Neuron (in vitro differentiated cells): ENCODE data around the gene RGS7BP.

Source experiments
- H2AFZ ChIP-seq: one replicate; pipeline ENCODE4 v1.6.1; 2013; ENCODE audit warnings: low read depth, mild to moderate bottlenecking, inconsistent platforms, low read length, moderate library complexity
- H3K27me3 ChIP-seq: one replicate; pipeline ENCODE4 v1.6.1; 2013; ENCODE audit warnings: low read length; ENCODE audit not compliant: insufficient read depth
- H3K36me3 ChIP-seq: one replicate; pipeline ENCODE4 v1.6.1; 2013; ENCODE audit warnings: low read length; ENCODE audit not compliant: insufficient read depth
- H3K4me1 ChIP-seq: one replicate; pipeline ENCODE4 v1.6.1; 2013; ENCODE audit warnings: low read length; ENCODE audit not compliant: insufficient read depth
- H3K4me3 ChIP-seq: 2 replicates; pipeline ENCODE4 v1.5.1; 2013; ENCODE audit warnings: mild to moderate bottlenecking, low read length, moderate library complexity
- H3K9me3 ChIP-seq: one replicate; pipeline ENCODE4 v1.6.1; 2013; ENCODE audit warnings: low read length

RGS7BP gene

GRCh38 chr5:64570395-64570996, 64.7 kb downstream of the RGS7BP start:
- H3K27me3 ChIP-seq = no peaks in the 10 kb centered on the region
- H3K4me3 ChIP-seq = no peak overlapping the region
- no peak overlapping the region for H2AFZ ChIP-seq
- H3K9me3 ChIP-seq = no peaks in the 10 kb centered on the region
- H3K36me3 ChIP-seq = no peaks in the 10 kb centered on the region
- H3K4me1 ChIP-seq = no peaks in the 10 kb centered on the region

- H3K36me3 ChIP-seq = no peaks in the 10 kb centered on the region
- no peaks in the 10 kb centered on the region for H3K9me3 ChIP-seq
- H3K4me1 ChIP-seq = no peaks in the 10 kb centered on the region
- H3K4me3 ChIP-seq = no peak overlapping the region
- H3K27me3 ChIP-seq = no peaks in the 10 kb centered on the region
- no peak overlapping the region for H2AFZ ChIP-seq
Measured at GRCh38 chr5:64575561-64575960, 69.7 kb downstream of the RGS7BP start.

DNA sequence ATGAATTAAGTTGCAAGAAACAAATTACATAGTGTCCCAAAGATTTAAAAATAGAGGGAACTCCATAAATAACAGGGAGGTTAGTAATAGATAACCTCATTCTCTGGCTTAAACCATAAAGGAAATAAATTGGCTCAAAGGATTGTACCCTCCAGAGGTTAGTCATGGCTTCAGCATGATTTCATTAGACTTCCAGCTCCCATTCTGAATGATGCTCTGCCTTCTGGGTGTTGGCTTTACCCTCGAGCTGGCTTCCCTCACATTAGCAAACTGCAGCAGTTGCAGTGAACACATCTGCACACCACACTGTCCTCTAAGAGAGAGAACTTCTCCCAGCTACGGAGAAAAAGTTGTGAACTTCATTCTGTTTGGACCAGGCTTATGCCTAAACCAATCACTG, 70.4 kb downstream of the RGS7BP start:
- H3K9me3 ChIP-seq = no peaks in the 10 kb centered on the region
- no peaks in the 10 kb centered on the region for H3K4me1 ChIP-seq
- H3K4me3 ChIP-seq = no peak overlapping the region
- H3K27me3 ChIP-seq = no peaks in the 10 kb centered on the region
- no peak overlapping the region for H2AFZ ChIP-seq
- H3K36me3 ChIP-seq = no peaks in the 10 kb centered on the region

GRCh38 chr5:64585646-64586045, 79.8 kb downstream of the RGS7BP start:
- H3K27me3 ChIP-seq = no peaks in the 10 kb centered on the region
- H3K36me3 ChIP-seq = no peaks in the 10 kb centered on the region
- H2AFZ ChIP-seq = no peak overlapping the region
- no peak overlapping the region for H3K4me3 ChIP-seq
- H3K4me1 ChIP-seq = no peaks in the 10 kb centered on the region
- no peaks in the 10 kb centered on the region for H3K9me3 ChIP-seq

DNA sequence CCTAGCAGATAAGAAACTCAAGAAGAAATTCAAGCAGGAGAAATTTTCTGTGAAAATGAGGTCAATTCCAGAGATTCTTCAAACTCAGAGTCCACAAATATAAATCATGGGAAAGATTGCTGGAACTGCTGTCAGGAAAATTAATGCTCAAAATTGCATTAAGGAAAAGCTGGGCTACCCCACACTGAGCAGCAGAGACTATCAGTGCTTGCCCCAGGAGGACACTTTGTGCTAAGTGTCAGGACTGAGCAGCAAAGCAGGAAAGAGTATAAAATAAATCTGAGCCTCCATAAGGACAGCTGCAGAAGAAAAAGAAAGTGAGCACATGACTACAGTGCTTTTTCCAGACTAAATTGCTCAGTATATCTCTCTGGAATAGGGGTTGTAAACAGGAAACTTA, 81.6 kb downstream of the RGS7BP start:
- no peak overlapping the region for H3K4me3 ChIP-seq
- H3K4me1 ChIP-seq = no peaks in the 10 kb centered on the region
- H3K36me3 ChIP-seq = no peaks in the 10 kb centered on the region
- no peaks in the 10 kb centered on the region for H3K27me3 ChIP-seq
- H2AFZ ChIP-seq = no peak overlapping the region
- H3K9me3 ChIP-seq = no peaks in the 10 kb centered on the region

- Histone ChIP-seq H3K27me3 (no peaks in the 10 kb centered on the region), H3K9me3 (no peaks in the 10 kb centered on the region), H3K4me3 (no peak overlapping the region), H3K4me1 (no peaks in the 10 kb centered on the region), H2AFZ (no peak overlapping the region), H3K36me3 (no peaks in the 10 kb centered on the region)
Measured at GRCh38 chr5:64592730-64593341, 87.0 kb downstream of the RGS7BP start.

DNA sequence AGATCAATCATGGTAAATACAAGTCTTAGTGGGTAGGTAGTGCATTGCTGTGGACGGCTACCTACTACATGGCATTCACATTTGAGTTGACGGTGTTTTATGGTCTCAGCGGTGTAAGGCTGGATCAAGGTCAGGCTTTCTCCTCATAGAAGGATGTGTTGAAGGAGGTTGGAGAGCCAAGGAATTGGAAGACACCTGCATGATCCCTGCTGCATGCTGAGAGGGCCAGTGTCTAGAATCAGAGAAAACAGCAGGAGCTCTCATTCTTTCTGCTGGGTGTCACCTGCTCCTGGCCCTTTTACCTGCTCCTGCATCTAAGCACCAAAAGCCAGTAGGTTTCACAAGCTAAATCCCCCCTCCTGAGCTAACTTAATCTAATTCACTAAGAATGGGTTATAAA, 88.2 kb downstream of the RGS7BP start:
- H3K9me3 ChIP-seq = no peaks in the 10 kb centered on the region
- no peaks in the 10 kb centered on the region for H3K27me3 ChIP-seq
- H3K4me1 ChIP-seq = no peaks in the 10 kb centered on the region
- H3K4me3 ChIP-seq = no peak overlapping the region
- no peaks in the 10 kb centered on the region for H3K36me3 ChIP-seq
- no peak overlapping the region for H2AFZ ChIP-seq

- Histone ChIP-seq H3K27me3 (no peaks in the 10 kb centered on the region), H3K36me3 (no peaks in the 10 kb centered on the region), H2AFZ (no peak overlapping the region), H3K4me1 (no peaks in the 10 kb centered on the region), H3K4me3 (no peak overlapping the region), H3K9me3 (no peaks in the 10 kb centered on the region)
Measured at GRCh38 chr5:64594601-64595000, 88.8 kb downstream of the RGS7BP start.

DNA sequence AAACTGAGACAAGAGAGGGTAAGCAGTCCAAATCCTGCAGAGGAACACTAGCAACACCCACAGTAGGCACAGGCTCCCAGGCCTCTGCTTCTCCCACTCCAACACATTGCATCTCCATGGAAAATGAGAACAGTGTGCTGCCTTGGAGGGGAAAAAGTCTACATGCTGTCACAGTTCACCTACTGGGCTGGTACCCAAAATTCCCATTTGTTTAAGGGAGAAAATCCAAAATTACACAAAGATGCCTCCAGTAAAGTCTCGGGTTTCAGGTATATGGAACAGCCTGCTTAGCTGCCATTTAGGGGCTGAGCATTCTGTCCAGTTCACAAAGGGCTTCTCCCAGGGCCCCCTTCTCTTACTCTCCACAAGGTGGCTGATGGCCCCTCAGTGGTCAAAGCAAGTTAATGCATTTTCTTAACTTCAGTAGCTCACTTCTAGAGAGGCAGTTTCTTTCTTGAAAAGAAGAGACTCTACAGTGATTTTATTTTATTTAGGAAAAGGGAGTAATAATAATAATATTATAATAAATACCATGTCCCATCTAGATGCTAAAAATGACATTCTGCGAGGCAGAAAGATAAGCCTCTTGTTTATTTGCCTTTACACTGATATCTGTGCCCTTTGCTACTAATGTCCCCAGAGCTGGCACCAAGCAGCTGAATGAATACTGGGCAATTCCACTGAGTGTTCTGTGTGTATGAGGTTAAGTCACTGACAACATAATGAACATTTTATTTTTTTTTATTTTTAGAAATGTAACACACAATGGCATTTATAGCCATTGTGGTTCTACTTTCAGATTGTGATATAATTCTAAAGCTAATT, 89.4 kb downstream of the RGS7BP start:
- no peak overlapping the region for H3K4me3 ChIP-seq
- H3K36me3 ChIP-seq = no peaks in the 10 kb centered on the region
- no peaks in the 10 kb centered on the region for H3K9me3 ChIP-seq
- H3K27me3 ChIP-seq = no peaks in the 10 kb centered on the region
- H2AFZ ChIP-seq = no peak overlapping the region
- no peaks in the 10 kb centered on the region for H3K4me1 ChIP-seq

- no peaks in the 10 kb centered on the region for H3K9me3 ChIP-seq
- no peak overlapping the region for H3K4me3 ChIP-seq
- H2AFZ ChIP-seq = no peak overlapping the region
- H3K4me1 ChIP-seq = no peaks in the 10 kb centered on the region
- no peaks in the 10 kb centered on the region for H3K27me3 ChIP-seq
- H3K36me3 ChIP-seq = no peaks in the 10 kb centered on the region
Measured at GRCh38 chr5:64599226-64599625, 93.4 kb downstream of the RGS7BP start.

- Histone ChIP-seq H2AFZ (no peak overlapping the region), H3K36me3 (no peaks in the 10 kb centered on the region), H3K9me3 (no peaks in the 10 kb centered on the region), H3K27me3 (no peaks in the 10 kb centered on the region), H3K4me3 (no peak overlapping the region), H3K4me1 (no peaks in the 10 kb centered on the region)
Measured at GRCh38 chr5:64603676-64604075, 97.9 kb downstream of the RGS7BP start.

GRCh38 chr5:64606926-64607325, 101.1 kb downstream of the RGS7BP start:
- H3K27me3 ChIP-seq = peaks cover 5% of the 10 kb centered on the region
- no peak overlapping the region for H3K4me3 ChIP-seq
- H3K36me3 ChIP-seq = no peaks in the 10 kb centered on the region
- no peak overlapping the region for H2AFZ ChIP-seq
- no peaks in the 10 kb centered on the region for H3K9me3 ChIP-seq
- no peaks in the 10 kb centered on the region for H3K4me1 ChIP-seq

- no peaks in the 10 kb centered on the region for H3K4me1 ChIP-seq
- no peak overlapping the region for H3K4me3 ChIP-seq
- H3K9me3 ChIP-seq = no peaks in the 10 kb centered on the region
- no peak overlapping the region for H2AFZ ChIP-seq
- peaks cover 5% of the 10 kb centered on the region for H3K27me3 ChIP-seq
- no peaks in the 10 kb centered on the region for H3K36me3 ChIP-seq
Measured at GRCh38 chr5:64612344-64612961, 106.6 kb downstream of the RGS7BP start.
